RWPE2 (cell line): Measurements from ENCODE around the gene JAK3.
A peak's percentile ranks its signal among the peaks of the same experiment; 100 is the strongest.

ENCODE experiments used
- ATAC-seq: fragments of 200-7000 bp; cut with Tn5 transposase; 3 replicates; pipeline ENCODE4 v1.9.1; 2021; ENCODE audit warnings: low read depth
- DNase-seq: peaks from one replicate; pipeline ENCODE4 v3.0.0-alpha.2; 2020; ENCODE audit warnings: low spot score
- H3K27ac ChIP-seq: fragments of 450-650 bp; 2 replicates; pipeline ENCODE4 v1.5.1; 2017; ENCODE audit warnings: mild to moderate bottlenecking; ENCODE audit not compliant: poor library complexity, severe bottlenecking
- H3K27me3 ChIP-seq: fragments of 250-450 bp; sonication (Bioruptor Pico); 2 replicates; pipeline ENCODE4 v1.5.1; 2021; ENCODE audit warnings: mild to moderate bottlenecking, moderate library complexity; ENCODE audit not compliant: insufficient read depth, poor library complexity, severe bottlenecking
- H3K36me3 ChIP-seq: fragments of 250-450 bp; sonication (Bioruptor Pico); 2 replicates; pipeline ENCODE4 v1.5.1; 2020; ENCODE audit warnings: low read depth, mild to moderate bottlenecking, moderate library complexity
- H3K4me1 ChIP-seq: fragments of 250-450 bp; sonication (Bioruptor Pico); 2 replicates; pipeline ENCODE4 v1.5.1; 2021; ENCODE audit warnings: mild to moderate bottlenecking, moderate library complexity; ENCODE audit not compliant: insufficient read depth, poor library complexity, severe bottlenecking
- H3K4me3 ChIP-seq: fragments of 250-450 bp; sonication (Bioruptor Pico); 2 replicates; pipeline ENCODE4 v1.5.1; 2021; ENCODE audit warnings: mild to moderate bottlenecking, moderate library complexity; ENCODE audit not compliant: severe bottlenecking
- H3K9me3 ChIP-seq: fragments of 250-450 bp; sonication (Bioruptor Pico); 2 replicates; pipeline ENCODE4 v1.5.1; 2021; ENCODE audit warnings: mild to moderate bottlenecking, moderate library complexity; ENCODE audit not compliant: severe bottlenecking
- CTCF ChIP-seq: fragments of 450-650 bp; IDR thresholded peaks from one replicate; pipeline ENCODE4 v1.5.1; 2017; ENCODE audit warnings: mild to moderate bottlenecking, moderate library complexity; ENCODE audit not compliant: poor library complexity, severe bottlenecking

Gene JAK3

GRCh38 chr19:17829855-17830566 lies 17.8 kb downstream of the JAK3 start:
- Histone ChIP-seq H3K27ac (peak overlapping the region; percentile 57), H3K4me3 (peak overlapping the region; percentile 48), H3K4me1 (no peaks in the 10 kb centered on the region), H3K27me3 (no peaks in the 10 kb centered on the region), H3K9me3 (no peaks in the 10 kb centered on the region), H3K36me3 (no peaks in the 10 kb centered on the region)
- ATAC-seq = peak; percentile 73
- peak; percentile 88 for DNase-seq
- TF ChIP-seq CTCF = peak; percentile 27

DNA sequence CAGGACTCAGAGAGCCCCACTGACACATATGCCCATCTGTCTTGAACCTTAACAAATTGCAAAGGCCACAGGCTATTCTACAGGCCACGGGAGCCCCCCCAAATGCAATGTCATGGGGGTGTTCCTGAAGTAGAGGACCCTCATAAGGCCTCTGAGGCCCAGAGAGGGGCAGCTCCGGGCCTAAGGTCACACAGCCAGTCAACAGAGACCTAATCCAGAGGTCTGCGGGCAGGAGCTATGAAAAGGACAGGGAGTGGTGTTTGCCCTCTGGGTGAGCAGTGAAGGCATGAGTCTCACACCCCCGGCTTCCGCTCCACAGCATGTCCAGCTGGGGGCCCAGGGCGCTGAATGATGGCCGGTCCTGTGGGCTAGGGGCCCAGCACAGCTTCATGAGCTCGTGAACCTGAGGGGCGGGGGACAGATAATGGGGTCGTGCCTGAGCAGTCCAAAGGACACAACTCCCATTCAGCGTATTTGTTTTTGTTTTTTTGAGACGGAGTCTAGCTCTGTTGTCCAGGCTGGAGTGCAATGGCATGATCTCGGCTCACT lies 21.2 kb downstream of the JAK3 start:
- no peak for DNase-seq
- Histone ChIP-seq H3K4me3 (no peak overlapping the region), H3K27ac (no peak overlapping the region), H3K9me3 (no peaks in the 10 kb centered on the region), H3K27me3 (no peaks in the 10 kb centered on the region), H3K36me3 (no peaks in the 10 kb centered on the region), H3K4me1 (no peaks in the 10 kb centered on the region)
- no peak for ATAC-seq
- no peak for TF ChIP-seq CTCF

DNA sequence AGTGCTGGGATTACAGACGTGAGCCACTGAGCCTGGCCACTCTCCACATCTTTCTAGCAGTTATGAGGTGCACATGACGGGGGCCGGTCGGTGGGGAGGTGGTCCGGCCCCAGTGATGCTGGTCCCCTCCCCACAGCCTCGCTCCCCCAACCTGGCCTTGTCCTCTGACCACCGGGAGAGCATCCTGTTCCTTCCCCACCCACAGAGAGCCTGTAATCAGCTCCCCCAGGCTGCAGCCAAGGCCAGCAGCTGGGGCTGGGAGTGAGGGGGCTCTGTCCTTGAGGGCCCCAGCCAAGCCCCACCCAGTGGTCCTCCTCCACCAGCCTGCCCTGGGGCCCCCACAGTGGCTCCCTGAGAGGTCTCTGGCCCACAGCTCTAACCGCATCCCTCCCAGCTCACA lies 23.4 kb downstream of the JAK3 start:
- no peak for DNase-seq
- no peaks in the 10 kb centered on the region for H3K36me3 ChIP-seq
- TF ChIP-seq CTCF = no peak

GRCh38 chr19:17821190-17821589 lies 26.6 kb downstream of the JAK3 start, which contains the start of gene INSL3:
Gene INSL3 (minus strand): TSS chr19:17821519. CDS start chr19:17821506, 13 bp downstream.
- Histone ChIP-seq H3K4me1 (no peaks in the 10 kb centered on the region), H3K9me3 (no peaks in the 10 kb centered on the region), H3K36me3 (no peaks in the 10 kb centered on the region), H3K27ac (no peak within 1 kb of the TSS), H3K27me3 (no peaks in the 10 kb centered on the region), H3K4me3 (no peak within 1 kb of the TSS)
- no peak for TF ChIP-seq CTCF
- ATAC-seq (no peak), DNase-seq (no peak)

More for the DNA sequence above, 23.4 kb downstream of the JAK3 start:
- Histone ChIP-seq H3K4me3 (no peak overlapping the region), H3K9me3 (no peaks in the 10 kb centered on the region), H3K4me1 (no peaks in the 10 kb centered on the region), H3K27me3 (no peaks in the 10 kb centered on the region), H3K27ac (no peak overlapping the region)
- ATAC-seq = no peak
